CD8-positive, alpha-beta memory T cell (primary cell): Measurements from ENCODE around the gene DOC2A. TPM values are rescaled to one million over a fixed set of nuclear protein-coding genes. Genes with fewer than 3 reads are reported as not detected.
A peak's percentile ranks its signal among the peaks of the same experiment; 100 is the strongest.
"Not testable (repeated sequence)": the region's sequence is repeated elsewhere in the genome, so short reads cannot be mapped to it uniquely, and the experiment has no call there.

ENCODE experiments used
- CTCF ChIA-PET: fragments of 350-600 bp; sonication (Branson Sonifier 250); formaldehyde crosslinking; loops from one replicate; lab custom pipeline; 2021; ENCODE audit warnings: antibody characterized with exemption; lab: Charles Lee
- POLR2A ChIA-PET: fragments of 350-600 bp; sonication (Branson Sonifier 250); formaldehyde crosslinking; loops from one replicate; lab custom pipeline; 2021; ENCODE audit warnings: antibody characterized with exemption; lab: Charles Lee
- DNase-seq, 5 donors: peaks; one replicate each; pipeline versions ENCODE4 v3.0.0 to v3.0.0-alpha.2; 2020 to 2022; ENCODE audit warnings: mixed read lengths in 1 of 5
- H3K27ac ChIP-seq: one replicate; pipeline ENCODE4 v1.7.0; 2013; ENCODE audit warnings: low read depth, mild to moderate bottlenecking, low read length, moderate library complexity
- H3K27me3 ChIP-seq: 2 replicates; pipeline ENCODE4 v1.7.0; 2013; ENCODE audit warnings: low read length, mild to moderate bottlenecking; ENCODE audit not compliant: insufficient read depth, poor library complexity, severe bottlenecking
- H3K36me3 ChIP-seq: 2 replicates; pipeline ENCODE4 v1.7.0; 2013; ENCODE audit warnings: mild to moderate bottlenecking, low read length, moderate library complexity; ENCODE audit not compliant: insufficient read depth
- H3K4me1 ChIP-seq: 2 replicates; pipeline ENCODE4 v1.7.0; 2013; ENCODE audit warnings: mild to moderate bottlenecking, low read length, moderate library complexity; ENCODE audit not compliant: insufficient read depth
- H3K4me3 ChIP-seq: 2 replicates; pipeline ENCODE4 v1.7.0; 2013; ENCODE audit warnings: mild to moderate bottlenecking, low read length
- H3K9me3 ChIP-seq: 2 replicates; pipeline ENCODE4 v1.7.0; 2013; ENCODE audit warnings: mild to moderate bottlenecking, low read length
- H3K27ac Mint-ChIP-seq, 8 donors: one replicate each; pipeline ENCODE4 v1.8.0; 2020 to 2021; ENCODE audit warnings: mixed read lengths in 8 of 8, mild to moderate bottlenecking in 6 of 8, inconsistent platforms in 3 of 8, moderate library complexity in 3 of 8
- H3K27me3 Mint-ChIP-seq, 2 donors: one replicate each; pipeline ENCODE4 v1.8.0; 2020 to 2021; ENCODE audit warnings: mixed read lengths in 2 of 2, mild to moderate bottlenecking in 1 of 2, moderate library complexity in 1 of 2
- H3K36me3 Mint-ChIP-seq, 3 donors: one replicate each; pipeline ENCODE4 v1.8.0; 2020 to 2021; ENCODE audit warnings: mixed read lengths in 3 of 3, inconsistent platforms in 1 of 3, mild to moderate bottlenecking in 1 of 3
- H3K4me1 Mint-ChIP-seq, 3 donors: one replicate each; pipeline ENCODE4 v1.8.0; 2020 to 2021; ENCODE audit warnings: mixed read lengths in 3 of 3, inconsistent platforms in 1 of 3, mild to moderate bottlenecking in 1 of 3
- H3K4me3 Mint-ChIP-seq, 7 donors: one replicate each; pipeline ENCODE4 v1.8.0; 2020 to 2021; ENCODE audit warnings: mixed read lengths in 7 of 7, mild to moderate bottlenecking in 6 of 7, moderate library complexity in 4 of 7, inconsistent platforms in 2 of 7
- H3K9me3 Mint-ChIP-seq, 5 donors: one replicate each; pipeline ENCODE4 v1.8.0; 2020 to 2022; ENCODE audit warnings: mixed read lengths in 5 of 5, mild to moderate bottlenecking in 3 of 5, moderate library complexity in 2 of 5, inconsistent platforms in 1 of 5
- polyA plus RNA-seq: library from polyadenylated mRNA; unstranded; fragments of 300-500 nt; fragmentation: Illumina TruSeq; gene quantifications from one replicate; pipeline ENCODE4 v1.2.3, GENCODE V29; 2021
- total RNA-seq, 2 experiments: library from RNA; stranded (reverse); gene quantifications; one replicate each; pipeline ENCODE4 v1.2.3, GENCODE V29; 2021

The DOC2A gene
- total and polyA plus RNA-seq, 3 experiments from 2014 or later, result 0.13 to 0.42 TPM; not detected in 1

- ChIA-PET POLR2A (no interaction called here), CTCF (no interaction called here)
- H3K9me3 ChIP-seq, result no peaks in the 10 kb centered on the region
- H3K4me3 ChIP-seq, result no peak overlapping the region
- Mint-ChIP-seq H3K27ac (peak overlapping the region in 2 of 8 donors; percentile 63 to 82), H3K9me3 (no peaks in the 10 kb centered on the region), H3K36me3 (peaks cover 5 to 28% (median 6%) of the 10 kb centered on the region in 3 donors), H3K4me1 (peaks cover 6 to 14% (median 9%) of the 10 kb centered on the region in 3 donors), H3K27me3 (no peaks in the 10 kb centered on the region), H3K4me3 (no peak overlapping the region)
- no peak overlapping the region for H3K27ac ChIP-seq
- H3K4me1 ChIP-seq, result peaks cover 5% of the 10 kb centered on the region
- H3K27me3 ChIP-seq, result no peaks in the 10 kb centered on the region
- peaks cover 5% of the 10 kb centered on the region for H3K36me3 ChIP-seq
- DNase-seq, result no peak
These were observed 42.6 kb downstream of the DOC2A start for GRCh38 chr16:29968205-29968604.

- Histone ChIP-seq H3K4me1 (peaks cover 15% of the 10 kb centered on the region), H3K27ac (peak overlapping the region; percentile 86), H3K9me3 (no peaks in the 10 kb centered on the region), H3K4me3 (peak overlapping the region; percentile 97), H3K27me3 (no peaks in the 10 kb centered on the region), H3K36me3 (no peaks in the 10 kb centered on the region)
- H3K4me1 Mint-ChIP-seq, result peaks cover 18 to 30% (median 19%) of the 10 kb centered on the region in 3 donors
- H3K27ac Mint-ChIP-seq, result peak overlapping the region; percentile 86 to 98 (median 95)
- CTCF ChIA-PET, result interaction anchor here (3.9 kb wide), 1 partner anchor 9 kb away, joined by 33 read pairs; the partner anchor contains the start of gene TAOK2
- DNase-seq, result no peak
- POLR2A ChIA-PET, result interaction anchor here (1.0 kb wide), 1 partner anchor 22 kb away, joined by 4 read pairs; no protein-coding TSS in a partner anchor
- H3K4me3 Mint-ChIP-seq, result peak overlapping the region; percentile 84 to 97 (median 89)
- peaks cover 0 to 19% (median 0%) of the 10 kb centered on the region in 3 donors for H3K36me3 Mint-ChIP-seq
- H3K9me3 Mint-ChIP-seq, result no peaks in the 10 kb centered on the region
- H3K27me3 Mint-ChIP-seq, result no peaks in the 10 kb centered on the region
These were observed 47.6 kb downstream of the DOC2A start for GRCh38 chr16:29963021-29963743.

GRCh38 chr16:29962344-29962994 is 48.4 kb downstream of the DOC2A start:
- Histone ChIP-seq H3K27me3 (no peaks in the 10 kb centered on the region), H3K9me3 (no peaks in the 10 kb centered on the region), H3K4me1 (peaks cover 15% of the 10 kb centered on the region), H3K36me3 (no peaks in the 10 kb centered on the region), H3K4me3 (peak overlapping the region; percentile 97), H3K27ac (peak overlapping the region; percentile 86)
- Mint-ChIP-seq H3K36me3 (peaks cover 0 to 15% (median 0%) of the 10 kb centered on the region in 3 donors), H3K27ac (peak overlapping the region; percentile 86 to 98 (median 95)), H3K4me1 (peaks cover 18 to 30% (median 19%) of the 10 kb centered on the region in 3 donors), H3K4me3 (peak overlapping the region; percentile 87 to 97 (median 89)), H3K27me3 (no peaks in the 10 kb centered on the region), H3K9me3 (no peaks in the 10 kb centered on the region)
- ChIA-PET POLR2A (interaction anchor here (0.6 to 2.1 kb wide), 6 partner anchors 8 to 155 kb away, joined by 3 to 17 read pairs (median 7); partner anchors contain the start of genes HIRIP3, KCTD13 and TAOK2), CTCF (interaction anchor here (0.7 to 3.9 kb wide), 4 partner anchors 10 to 114 kb away, joined by 3 to 33 read pairs (median 6); partner anchors contain the start of genes KCTD13 and TAOK2)
- no peak for DNase-seq

GRCh38 chr16:29961479-29962343 is 49.1 kb downstream of the DOC2A start, which contains the start of gene TMEM219:
Gene TMEM219 (plus strand): TSS chr16:29962079. CDS start chr16:29963144, 1,065 bp downstream.
- Mint-ChIP-seq H3K9me3 (no peaks in the 10 kb centered on the region), H3K36me3 (peaks cover 0 to 15% (median 0%) of the 10 kb centered on the region in 3 donors), H3K27ac (peak within 1 kb of the TSS; percentile 86 to 98 (median 95)), H3K4me3 (peak within 1 kb of the TSS; percentile 87 to 97 (median 89)), H3K4me1 (peaks cover 18 to 30% (median 19%) of the 10 kb centered on the region in 3 donors), H3K27me3 (no peaks in the 10 kb centered on the region)
- H3K4me3 ChIP-seq, result peak within 1 kb of the TSS; percentile 97
- H3K27ac ChIP-seq, result peak within 1 kb of the TSS; percentile 86
- no peaks in the 10 kb centered on the region for H3K27me3 ChIP-seq
- peaks cover 15% of the 10 kb centered on the region for H3K4me1 ChIP-seq
- peak; percentile 92 to 97 (median 95) for DNase-seq
- CTCF ChIA-PET, result interaction anchor here (0.7 to 3.9 kb wide), 4 partner anchors 10 to 113 kb away, joined by 3 to 33 read pairs (median 6); partner anchors contain the start of genes KCTD13 and TAOK2
- no peaks in the 10 kb centered on the region for H3K9me3 ChIP-seq
- H3K36me3 ChIP-seq, result no peaks in the 10 kb centered on the region
- POLR2A ChIA-PET, result interaction anchor here (0.6 to 2.1 kb wide), 7 partner anchors 9 to 154 kb away, joined by 3 to 17 read pairs (median 6); partner anchors contain the start of genes HIRIP3, KCTD13 and TAOK2

- ChIA-PET CTCF (interaction anchor here (1.6 to 3.9 kb wide), 3 partner anchors 11 to 112 kb away, joined by 6 to 33 read pairs (median 7); partner anchors contain the start of genes KCTD13 and TAOK2), POLR2A (interaction anchor here (0.6 to 2.1 kb wide), 7 partner anchors 12 to 153 kb away, joined by 3 to 17 read pairs (median 6); partner anchors contain the start of genes HIRIP3, KCTD13 and TAOK2)
- H3K36me3 ChIP-seq, result no peaks in the 10 kb centered on the region
- peaks cover 15% of the 10 kb centered on the region for H3K4me1 ChIP-seq
- Mint-ChIP-seq H3K9me3 (no peaks in the 10 kb centered on the region), H3K36me3 (peaks cover 0 to 15% (median 0%) of the 10 kb centered on the region in 3 donors), H3K4me1 (peaks cover 18 to 28% (median 19%) of the 10 kb centered on the region in 3 donors), H3K4me3 (peak overlapping the region; percentile 87 to 97 (median 89)), H3K27ac (peak overlapping the region; percentile 81 to 96 (median 93)), H3K27me3 (no peaks in the 10 kb centered on the region)
- no peaks in the 10 kb centered on the region for H3K9me3 ChIP-seq
- H3K27ac ChIP-seq, result peak overlapping the region; percentile 86
- H3K27me3 ChIP-seq, result no peaks in the 10 kb centered on the region
- H3K4me3 ChIP-seq, result peak overlapping the region; percentile 97
- no peak for DNase-seq
These were observed 49.7 kb downstream of the DOC2A start for GRCh38 chr16:29961127-29961478.

GRCh38 chr16:29959821-29960220 is 51.0 kb downstream of the DOC2A start:
- H3K4me3 ChIP-seq, result not testable (repeated sequence)

GRCh38 chr16:29959293-29959692 is 51.5 kb downstream of the DOC2A start:
- H3K9me3 Mint-ChIP-seq, result no peaks in the 10 kb centered on the region
- Histone ChIP-seq H3K9me3 (no peaks in the 10 kb centered on the region), H3K27ac (no peak overlapping the region), H3K36me3 (no peaks in the 10 kb centered on the region), H3K4me3 (no peak overlapping the region), H3K4me1 (peaks cover 15% of the 10 kb centered on the region), H3K27me3 (no peaks in the 10 kb centered on the region)
- ChIA-PET CTCF (no interaction called here), POLR2A (interaction anchor here (1.3 kb wide), 1 partner anchor 33 kb away, joined by 3 read pairs; the partner anchor contains the start of gene KCTD13)
- H3K27ac Mint-ChIP-seq, result peak overlapping the region in 1 of 8 donors; percentile 81
- peaks cover 15 to 21% (median 18%) of the 10 kb centered on the region in 3 donors for H3K4me1 Mint-ChIP-seq
- peak overlapping the region in 1 of 7 donors; percentile 79 for H3K4me3 Mint-ChIP-seq
- H3K27me3 Mint-ChIP-seq, result no peaks in the 10 kb centered on the region
- no peak for DNase-seq
- peaks cover 0 to 7% (median 0%) of the 10 kb centered on the region in 3 donors for H3K36me3 Mint-ChIP-seq

More at GRCh38 chr16:29959821-29960220, 51.0 kb downstream of the DOC2A start:
- ChIA-PET CTCF (interaction anchor here (3.9 kb wide), 1 partner anchor 12 kb away, joined by 33 read pairs; the partner anchor contains the start of gene TAOK2), POLR2A (interaction anchor here (0.5 to 1.3 kb wide), 2 partner anchors 11 to 34 kb away, joined by 3 to 9 read pairs; partner anchors contain the start of gene KCTD13)
- not testable (repeated sequence) for H3K9me3 ChIP-seq, H3K27me3 ChIP-seq, H3K9me3 Mint-ChIP-seq, H3K36me3 ChIP-seq, H3K36me3 Mint-ChIP-seq, DNase-seq, H3K27ac ChIP-seq, H3K27me3 Mint-ChIP-seq
- peaks cover 16 to 24% (median 18%) of the 10 kb centered on the region in 3 donors for H3K4me1 Mint-ChIP-seq
- H3K4me1 ChIP-seq, result peaks cover 15% of the 10 kb centered on the region
- H3K4me3 Mint-ChIP-seq, result peak overlapping the region in 6 of 7 donors; percentile 7 to 79 (median 40)
- H3K27ac Mint-ChIP-seq, result peak overlapping the region in 1 of 8 donors; percentile 81
